T-helper 2 cell treated with Interferon-gamma antibody and Interleukin-4, amounts not matched to agents 5 μg/mL and 100 μg/mL, for 36 hours (primary cell): ENCODE measurements around the gene S100A16.

Experiments
- DNase-seq: peaks from one replicate; pipeline ENCODE4 v3.0.0; 2021; ENCODE audit warnings: low spot score
- H3K27ac Mint-ChIP-seq: one replicate; pipeline ENCODE4 v1.8.0; 2021; ENCODE audit warnings: mild to moderate bottlenecking, mixed read lengths
- H3K27me3 Mint-ChIP-seq: one replicate; pipeline ENCODE4 v1.8.0; 2021; ENCODE audit warnings: low read depth, mixed read lengths
- H3K36me3 Mint-ChIP-seq: one replicate; pipeline ENCODE4 v1.8.0; 2021; ENCODE audit warnings: low read depth, mixed read lengths
- H3K4me1 Mint-ChIP-seq: one replicate; pipeline ENCODE4 v1.8.0; 2021; ENCODE audit warnings: low read depth, mixed read lengths
- H3K4me3 Mint-ChIP-seq: one replicate; pipeline ENCODE4 v1.8.0; 2022; ENCODE audit warnings: mild to moderate bottlenecking, moderate library complexity, mixed read lengths
- H3K9me3 Mint-ChIP-seq: one replicate; pipeline ENCODE4 v1.8.0; 2021; ENCODE audit warnings: mixed read lengths

The S100A16 gene

GRCh38 chr1:153615406-153615805 lies 2.5 kb upstream of the S100A16 start:
- Mint-ChIP-seq H3K36me3 (no peaks in the 10 kb centered on the region), H3K9me3 (no peaks in the 10 kb centered on the region), H3K4me1 (peaks cover 7% of the 10 kb centered on the region), H3K27me3 (no peaks in the 10 kb centered on the region), H3K27ac (no peak overlapping the region), H3K4me3 (no peak overlapping the region)
- DNase-seq, result no peak

- H3K27ac Mint-ChIP-seq, result no peak overlapping the region
- H3K27me3 Mint-ChIP-seq, result no peaks in the 10 kb centered on the region
- no peaks in the 10 kb centered on the region for H3K9me3 Mint-ChIP-seq
- peaks cover 7% of the 10 kb centered on the region for H3K4me1 Mint-ChIP-seq
- H3K4me3 Mint-ChIP-seq, result no peak overlapping the region
- no peak for DNase-seq
- no peaks in the 10 kb centered on the region for H3K36me3 Mint-ChIP-seq
Observed at GRCh38 chr1:153614906-153615305, 2.0 kb upstream of the S100A16 start.

- Mint-ChIP-seq H3K27me3 (no peaks in the 10 kb centered on the region), H3K9me3 (no peaks in the 10 kb centered on the region), H3K4me3 (no peak overlapping the region), H3K36me3 (no peaks in the 10 kb centered on the region), H3K27ac (no peak overlapping the region), H3K4me1 (peaks cover 7% of the 10 kb centered on the region)
- no peak for DNase-seq
Observed at GRCh38 chr1:153614189-153614900, 1.4 kb upstream of the S100A16 start.

- Mint-ChIP-seq H3K27ac (no peak overlapping the region), H3K36me3 (no peaks in the 10 kb centered on the region), H3K4me3 (no peak overlapping the region), H3K9me3 (no peaks in the 10 kb centered on the region), H3K27me3 (no peaks in the 10 kb centered on the region), H3K4me1 (peaks cover 7% of the 10 kb centered on the region)
- no peak for DNase-seq
Observed at GRCh38 chr1:153613406-153613805, 469 bp upstream of the S100A16 start.

- no peaks in the 10 kb centered on the region for H3K27me3 Mint-ChIP-seq
- DNase-seq, result no peak
- no peaks in the 10 kb centered on the region for H3K9me3 Mint-ChIP-seq
- no peaks in the 10 kb centered on the region for H3K4me1 Mint-ChIP-seq
- H3K27ac Mint-ChIP-seq, result no peak overlapping the region
- no peaks in the 10 kb centered on the region for H3K36me3 Mint-ChIP-seq
- H3K4me3 Mint-ChIP-seq, result no peak overlapping the region
Observed at GRCh38 chr1:153612111-153612754, 704 bp downstream of the S100A16 start.

- no peak for DNase-seq
- H3K27me3 Mint-ChIP-seq, result no peaks in the 10 kb centered on the region
- no peaks in the 10 kb centered on the region for H3K4me1 Mint-ChIP-seq
- no peaks in the 10 kb centered on the region for H3K36me3 Mint-ChIP-seq
- no peaks in the 10 kb centered on the region for H3K9me3 Mint-ChIP-seq
- no peak overlapping the region for H3K4me3 Mint-ChIP-seq
- H3K27ac Mint-ChIP-seq, result no peak overlapping the region
Observed at GRCh38 chr1:153611356-153611755, 1.6 kb downstream of the S100A16 start.

GRCh38 chr1:153610811-153611301 lies 2.1 kb downstream of the S100A16 start:
- no peak overlapping the region for H3K27ac Mint-ChIP-seq
- H3K27me3 Mint-ChIP-seq, result no peaks in the 10 kb centered on the region
- no peaks in the 10 kb centered on the region for H3K36me3 Mint-ChIP-seq
- no peak overlapping the region for H3K4me3 Mint-ChIP-seq
- no peaks in the 10 kb centered on the region for H3K9me3 Mint-ChIP-seq
- H3K4me1 Mint-ChIP-seq, result no peaks in the 10 kb centered on the region
- no peak for DNase-seq

GRCh38 chr1:153610334-153610733 lies 2.6 kb downstream of the S100A16 start:
- Mint-ChIP-seq H3K36me3 (no peaks in the 10 kb centered on the region), H3K9me3 (no peaks in the 10 kb centered on the region), H3K27ac (no peak overlapping the region), H3K4me1 (no peaks in the 10 kb centered on the region), H3K4me3 (no peak overlapping the region), H3K27me3 (no peaks in the 10 kb centered on the region)
- no peak for DNase-seq

- H3K36me3 Mint-ChIP-seq, result no peaks in the 10 kb centered on the region
- H3K27me3 Mint-ChIP-seq, result no peaks in the 10 kb centered on the region
- no peak overlapping the region for H3K4me3 Mint-ChIP-seq
- no peak overlapping the region for H3K27ac Mint-ChIP-seq
- H3K9me3 Mint-ChIP-seq, result no peaks in the 10 kb centered on the region
- no peaks in the 10 kb centered on the region for H3K4me1 Mint-ChIP-seq
- DNase-seq, result no peak
Observed at GRCh38 chr1:153609585-153609907, 3.4 kb downstream of the S100A16 start.

- no peak overlapping the region for H3K27ac Mint-ChIP-seq
Observed at GRCh38 chr1:153608742-153609584, 4.0 kb downstream of the S100A16 start.

GRCh38 chr1:153608089-153608682 lies 4.8 kb downstream of the S100A16 start:
- no peak for DNase-seq
- H3K9me3 Mint-ChIP-seq, result no peaks in the 10 kb centered on the region
- H3K27me3 Mint-ChIP-seq, result no peaks in the 10 kb centered on the region
- H3K4me1 Mint-ChIP-seq, result no peaks in the 10 kb centered on the region
- no peak overlapping the region for H3K27ac Mint-ChIP-seq
- H3K36me3 Mint-ChIP-seq, result no peaks in the 10 kb centered on the region
- H3K4me3 Mint-ChIP-seq, result no peak overlapping the region

More at GRCh38 chr1:153608742-153609584, 4.0 kb downstream of the S100A16 start:
- Mint-ChIP-seq H3K4me3 (no peak overlapping the region), H3K27me3 (no peaks in the 10 kb centered on the region), H3K36me3 (no peaks in the 10 kb centered on the region), H3K4me1 (no peaks in the 10 kb centered on the region), H3K9me3 (no peaks in the 10 kb centered on the region)
- no peak for DNase-seq

- Mint-ChIP-seq H3K4me1 (no peaks in the 10 kb centered on the region), H3K9me3 (no peaks in the 10 kb centered on the region), H3K27ac (no peak overlapping the region), H3K27me3 (no peaks in the 10 kb centered on the region), H3K4me3 (no peak overlapping the region), H3K36me3 (no peaks in the 10 kb centered on the region)
- no peak for DNase-seq
Observed at GRCh38 chr1:153607381-153607780, 5.6 kb downstream of the S100A16 start.

GRCh38 chr1:153606194-153606593 lies 6.7 kb downstream of the S100A16 start:
- H3K27ac Mint-ChIP-seq, result no peak overlapping the region
- DNase-seq, result no peak
- H3K9me3 Mint-ChIP-seq, result no peaks in the 10 kb centered on the region
- no peak overlapping the region for H3K4me3 Mint-ChIP-seq
- no peaks in the 10 kb centered on the region for H3K36me3 Mint-ChIP-seq
- no peaks in the 10 kb centered on the region for H3K27me3 Mint-ChIP-seq
- no peaks in the 10 kb centered on the region for H3K4me1 Mint-ChIP-seq

GRCh38 chr1:153602749-153603148 lies 10.2 kb downstream of the S100A16 start:
- Mint-ChIP-seq H3K27me3 (no peaks in the 10 kb centered on the region), H3K27ac (no peak overlapping the region), H3K4me3 (no peak overlapping the region), H3K9me3 (no peaks in the 10 kb centered on the region), H3K36me3 (no peaks in the 10 kb centered on the region), H3K4me1 (peaks cover 7% of the 10 kb centered on the region)
- no peak for DNase-seq
